Neural cell (in vitro differentiated cells): Measurements from ENCODE around the gene TWNK. TPM values are rescaled to one million over a fixed set of nuclear protein-coding genes. Genes with fewer than 3 reads are reported as not detected.

Experiments
- H2AFZ ChIP-seq: fragments of 200-600, 300-800 bp; sonication (generic), shearing (Covaris generic); 2 replicates; pipeline ENCODE4 v1.6.0; 2014; ENCODE audit warnings: low read depth, mild to moderate bottlenecking, antibody characterized with exemption, low read length, moderate library complexity
- H3F3A ChIP-seq: fragments of 200-600 bp; shearing (Covaris generic); 2 replicates; pipeline ENCODE4 v1.6.1; 2016; ENCODE audit warnings: mild to moderate bottlenecking, moderate library complexity, mixed read lengths, antibody characterized with exemption, low read length; ENCODE audit not compliant: insufficient read depth, poor library complexity, severe bottlenecking
- H3K27ac ChIP-seq: fragments of 200-600, 300-800 bp; sonication (generic), shearing (Covaris generic); 2 replicates; pipeline ENCODE4 v1.5.1; 2014; ENCODE audit warnings: mild to moderate bottlenecking, low read length, moderate library complexity
- H3K27me3 ChIP-seq: fragments of 300-800, 200-600 bp; sonication (generic), shearing (Covaris generic); 2 replicates; pipeline ENCODE4 v1.6.0; 2014; ENCODE audit warnings: mild to moderate bottlenecking, low read depth, low read length, moderate library complexity; ENCODE audit not compliant: insufficient read depth
- H3K36me3 ChIP-seq: fragments of 300-800, 200-600 bp; sonication (generic), shearing (Covaris generic); 2 replicates; pipeline ENCODE4 v1.5.1; 2014; ENCODE audit warnings: mild to moderate bottlenecking, antibody characterized with exemption, low read length, moderate library complexity; ENCODE audit not compliant: insufficient read depth
- H3K4me2 ChIP-seq: fragments of 300-800, 200-600 bp; sonication (generic), shearing (Covaris generic); 2 replicates; pipeline ENCODE4 v1.6.0; 2014; ENCODE audit warnings: mild to moderate bottlenecking, low read length
- H3K4me3 ChIP-seq: fragments of 300-800, 200-600 bp; sonication (generic), shearing (Covaris generic); 2 replicates; pipeline ENCODE4 v1.5.1; 2014; ENCODE audit warnings: mild to moderate bottlenecking, low read length, moderate library complexity
- H3K79me2 ChIP-seq: fragments of 200-600 bp; shearing (Covaris generic); replicated peaks from 2 replicates; pipeline ENCODE4 v1.6.0; 2014; ENCODE audit warnings: mild to moderate bottlenecking, low read length, moderate library complexity; ENCODE audit not compliant: insufficient read depth
- H3K9ac ChIP-seq: fragments of 300-800, 200-600 bp; sonication (generic), shearing (Covaris generic); 2 replicates; pipeline ENCODE4 v1.6.1; 2016; ENCODE audit warnings: mild to moderate bottlenecking, low read length, mixed read lengths
- H3K9me2 ChIP-seq: fragments of 200-600 bp; shearing (Covaris generic); 2 replicates; pipeline ENCODE4 v1.6.1; 2016; ENCODE audit warnings: mild to moderate bottlenecking, low read length, mixed read lengths; ENCODE audit not compliant: insufficient read depth
- H3K9me3 ChIP-seq: fragments of 200-600, 300-800 bp; sonication (generic), shearing (Covaris generic); 2 replicates; pipeline ENCODE4 v1.6.1; 2016; ENCODE audit warnings: mild to moderate bottlenecking, mixed run types, low read length, moderate library complexity, mixed read lengths
- H4K20me1 ChIP-seq: fragments of 200-600 bp; shearing (Covaris generic); 2 replicates; pipeline ENCODE4 v1.6.1; 2016; ENCODE audit warnings: mild to moderate bottlenecking, mixed run types; ENCODE audit not compliant: insufficient read depth
- EP300 ChIP-seq: fragments of 450-650 bp; conservative IDR thresholded peaks from 2 replicates; pipeline ENCODE4 v1.6.1; 2014; ENCODE audit warnings: antibody characterized with exemption, mild to moderate bottlenecking, moderate library complexity; ENCODE audit not compliant: poor library complexity, severe bottlenecking
- EZH2 ChIP-seq: fragments of 200-600, 300-800 bp; shearing (Covaris generic), sonication (generic); IDR thresholded peaks from 2 replicates; pipeline ENCODE4 v1.6.1; 2014; ENCODE audit warnings: antibody characterized with exemption, low read length, borderline replicate concordance, mild to moderate bottlenecking; ENCODE audit not compliant: insufficient read depth, poor library complexity, severe bottlenecking
- MXI1 ChIP-seq: fragments of 450-650 bp; conservative IDR thresholded peaks from 2 replicates; pipeline ENCODE4 v1.6.1; 2014; ENCODE audit warnings: antibody characterized with exemption, mild to moderate bottlenecking; ENCODE audit not compliant: poor library complexity, severe bottlenecking
- POLR2AphosphoS5 ChIP-seq: IDR thresholded peaks from 2 replicates; pipeline ENCODE4 v1.6.1; 2012
- RAD21 ChIP-seq: fragments of 450-650 bp; conservative IDR thresholded peaks from 2 replicates; pipeline ENCODE4 v1.6.1; 2014; ENCODE audit warnings: antibody characterized with exemption, mild to moderate bottlenecking, moderate library complexity
- REST ChIP-seq: IDR thresholded peaks from 2 replicates; pipeline ENCODE4 v1.6.1; 2012; ENCODE audit warnings: borderline replicate concordance
- SMC3 ChIP-seq: fragments of 450-650 bp; conservative IDR thresholded peaks from 2 replicates; pipeline ENCODE4 v1.6.1; 2014; ENCODE audit warnings: antibody characterized with exemption, mild to moderate bottlenecking, moderate library complexity; ENCODE audit not compliant: poor library complexity
- TAF1 ChIP-seq: IDR thresholded peaks from 2 replicates; pipeline ENCODE4 v1.6.1; 2012; ENCODE audit warnings: low read depth
- polyA plus RNA-seq: library from polyadenylated mRNA; depleted of rRNA; stranded (reverse); fragments of >200 nt; gene quantifications from 2 replicates; pipeline ENCODE4 v1.2.3, GENCODE V29; 2014
- TF ChIP-seq, protein P1 (sequence below): fragments of 450-650 bp; IDR thresholded peaks from 2 replicates; pipeline ENCODE4 v1.5.1; 2014; ENCODE audit warnings: antibody characterized with exemption, mild to moderate bottlenecking, moderate library complexity; ENCODE audit not compliant: poor library complexity, severe bottlenecking

TWNK gene
- polyA plus RNA-seq, 1 donor from 2014 or later, result 4.8 TPM

DNA sequence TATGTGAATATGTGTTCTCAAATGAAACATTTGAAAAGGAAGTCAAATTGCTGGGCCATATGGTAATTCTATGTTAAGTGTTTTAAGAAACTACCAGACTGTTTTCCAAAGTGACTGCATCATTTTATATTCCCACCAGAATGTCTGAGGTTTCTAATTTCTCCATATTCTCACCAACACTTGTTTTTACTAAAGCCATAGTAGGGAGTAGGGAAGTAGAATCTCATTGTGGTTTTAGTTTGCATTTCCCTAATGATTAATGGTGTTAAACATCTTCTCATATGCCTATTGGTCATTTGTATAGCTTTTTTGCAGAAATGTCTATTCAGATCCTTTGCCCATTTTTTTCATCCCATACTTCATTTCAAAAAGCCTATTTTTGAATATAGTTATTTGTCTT, 27.1 kb upstream of the TWNK start:
- peaks cover 13% of the 10 kb centered on the region for H3K36me3 ChIP-seq
- H3K9me3 ChIP-seq, result no peaks in the 10 kb centered on the region
- no peaks in the 10 kb centered on the region for H3F3A ChIP-seq
- H3K79me2 ChIP-seq, result no peaks in the 10 kb centered on the region
- no peak overlapping the region for H2AFZ ChIP-seq
- no peaks in the 10 kb centered on the region for H3K27me3 ChIP-seq
- no peak for TF ChIP-seq SMC3
- TF ChIP-seq REST, result no peak
- no peak for TF ChIP-seq TAF1
- no peak for TF ChIP-seq POLR2AphosphoS5
- no peak for TF ChIP-seq EZH2
- TF ChIP-seq RAD21, result no peak
- no peak for TF ChIP-seq EP300
- TF ChIP-seq, protein P1, sequence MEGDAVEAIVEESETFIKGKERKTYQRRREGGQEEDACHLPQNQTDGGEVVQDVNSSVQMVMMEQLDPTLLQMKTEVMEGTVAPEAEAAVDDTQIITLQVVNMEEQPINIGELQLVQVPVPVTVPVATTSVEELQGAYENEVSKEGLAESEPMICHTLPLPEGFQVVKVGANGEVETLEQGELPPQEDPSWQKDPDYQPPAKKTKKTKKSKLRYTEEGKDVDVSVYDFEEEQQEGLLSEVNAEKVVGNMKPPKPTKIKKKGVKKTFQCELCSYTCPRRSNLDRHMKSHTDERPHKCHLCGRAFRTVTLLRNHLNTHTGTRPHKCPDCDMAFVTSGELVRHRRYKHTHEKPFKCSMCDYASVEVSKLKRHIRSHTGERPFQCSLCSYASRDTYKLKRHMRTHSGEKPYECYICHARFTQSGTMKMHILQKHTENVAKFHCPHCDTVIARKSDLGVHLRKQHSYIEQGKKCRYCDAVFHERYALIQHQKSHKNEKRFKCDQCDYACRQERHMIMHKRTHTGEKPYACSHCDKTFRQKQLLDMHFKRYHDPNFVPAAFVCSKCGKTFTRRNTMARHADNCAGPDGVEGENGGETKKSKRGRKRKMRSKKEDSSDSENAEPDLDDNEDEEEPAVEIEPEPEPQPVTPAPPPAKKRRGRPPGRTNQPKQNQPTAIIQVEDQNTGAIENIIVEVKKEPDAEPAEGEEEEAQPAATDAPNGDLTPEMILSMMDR, result no peak
- TF ChIP-seq MXI1, result no peak
- no peak overlapping the region for H3K4me3 ChIP-seq
- H4K20me1 ChIP-seq, result no peaks in the 10 kb centered on the region
- no peak overlapping the region for H3K4me2 ChIP-seq
- H3K27ac ChIP-seq, result no peak overlapping the region
- H3K9me2 ChIP-seq, result no peaks in the 10 kb centered on the region
- no peak overlapping the region for H3K9ac ChIP-seq

DNA sequence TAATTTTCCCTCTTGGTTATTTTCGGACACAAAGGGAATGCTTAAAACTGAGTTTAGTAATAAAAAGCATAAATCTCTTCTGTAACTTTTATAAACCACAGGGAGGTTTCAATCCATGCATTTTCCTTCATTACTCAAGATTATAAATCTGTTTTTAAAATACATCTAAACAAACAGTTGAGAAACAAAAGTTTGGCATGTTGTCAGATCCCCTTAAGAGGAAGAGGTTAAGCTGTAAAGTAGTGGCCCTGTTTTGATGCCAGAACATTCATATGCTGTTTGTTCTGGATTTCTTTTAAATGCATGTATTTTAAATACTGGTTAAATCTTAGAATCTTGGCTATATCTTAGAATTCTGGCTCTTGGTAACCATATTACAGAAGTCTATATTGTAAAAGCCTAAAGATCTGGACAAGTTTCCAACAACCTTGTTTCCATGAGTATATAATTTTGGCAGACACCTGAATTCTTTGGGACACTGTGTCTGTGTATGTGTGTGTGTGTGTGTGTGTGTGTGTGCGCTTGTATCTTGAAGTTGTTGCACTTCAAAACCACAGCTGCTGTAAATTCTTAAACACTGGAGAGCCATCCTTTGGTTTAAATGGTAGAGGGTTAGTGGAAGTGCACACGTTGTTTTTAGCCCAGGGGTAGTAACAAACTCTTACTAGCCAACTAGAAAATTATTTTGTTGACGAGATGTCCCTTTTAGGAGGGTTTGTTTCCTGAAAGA, 24.8 kb upstream of the TWNK start:
- no peaks in the 10 kb centered on the region for H3F3A ChIP-seq
- no peak overlapping the region for H3K4me3 ChIP-seq
- no peak overlapping the region for H3K4me2 ChIP-seq
- no peaks in the 10 kb centered on the region for H3K79me2 ChIP-seq
- H3K27me3 ChIP-seq, result no peaks in the 10 kb centered on the region
- no peaks in the 10 kb centered on the region for H3K9me2 ChIP-seq
- no peak overlapping the region for H2AFZ ChIP-seq
- no peak overlapping the region for H3K9ac ChIP-seq
- H3K9me3 ChIP-seq, result no peaks in the 10 kb centered on the region
- no peak overlapping the region for H3K27ac ChIP-seq
- no peaks in the 10 kb centered on the region for H4K20me1 ChIP-seq
- TF ChIP-seq REST (no peak), EZH2 (no peak), RAD21 (no peak), MXI1 (no peak), POLR2AphosphoS5 (no peak), EP300 (no peak), SMC3 (no peak), TAF1 (no peak)
- TF ChIP-seq, protein P1, result no peak
- peaks cover 13% of the 10 kb centered on the region for H3K36me3 ChIP-seq
